ENCODE measurements around the gene PPP1R15B.
A peak's percentile ranks its signal among the peaks of the same experiment; 100 is the strongest.

PPP1R15B gene

GRCh38 chr1:204445860-204446412 is 34.3 kb upstream of the PPP1R15B start:
- in situ Hi-C loops (cut with MboI; ENCODE audit: low sequenced_read_pairs, unreplicated experiment): loop anchor here (5.0 kb wide), 1 partner anchor 56 kb away; no protein-coding TSS in a partner anchor
- peak; percentile 71 for DNase-seq (ENCODE audit: low spot score)
- peak; percentile 72 for TF ChIP-seq CTCF (IDR thresholded peaks at IDR 0.05; ENCODE audit: borderline replicate concordance, control extremely low read depth, extremely low read depth, insufficient read depth, missing control alignments)

GRCh38 chr1:204443871-204444581 is 32.4 kb upstream of the PPP1R15B start:
- DNase-seq (ENCODE audit: low spot score): no peak
- in situ Hi-C loops (cut with MboI; ENCODE audit: low sequenced_read_pairs, unreplicated experiment): no loop called here

GRCh38 chr1:204443260-204443619 is 31.6 kb upstream of the PPP1R15B start:
- in situ Hi-C loops (cut with MboI; ENCODE audit: low sequenced_read_pairs, unreplicated experiment): no loop called here
- no peak for TF ChIP-seq CTCF (IDR thresholded peaks at IDR 0.05; ENCODE audit: borderline replicate concordance, control extremely low read depth, extremely low read depth, insufficient read depth, missing control alignments)
- no peak for DNase-seq (ENCODE audit: low spot score)

More at GRCh38 chr1:204443871-204444581, 32.4 kb upstream of the PPP1R15B start:
- TF ChIP-seq CTCF (IDR thresholded peaks at IDR 0.05; ENCODE audit: borderline replicate concordance, control extremely low read depth, extremely low read depth, insufficient read depth, missing control alignments): no peak

GRCh38 chr1:204442376-204443259 is 31.0 kb upstream of the PPP1R15B start:
- in situ Hi-C loops (cut with MboI; ENCODE audit: low sequenced_read_pairs, unreplicated experiment): no loop called here
- TF ChIP-seq CTCF (IDR thresholded peaks at IDR 0.05; ENCODE audit: borderline replicate concordance, control extremely low read depth, extremely low read depth, insufficient read depth, missing control alignments): no peak
- DNase-seq (ENCODE audit: low spot score): no peak

- TF ChIP-seq CTCF (IDR thresholded peaks at IDR 0.05; ENCODE audit: borderline replicate concordance, control extremely low read depth, extremely low read depth, insufficient read depth, missing control alignments): no peak
- no peak for DNase-seq (ENCODE audit: low spot score)
- in situ Hi-C loops (cut with MboI; ENCODE audit: low sequenced_read_pairs, unreplicated experiment): no loop called here
Measured at GRCh38 chr1:204441558-204441957, 29.9 kb upstream of the PPP1R15B start.

- in situ Hi-C loops (cut with MboI; ENCODE audit: low sequenced_read_pairs, unreplicated experiment): loop anchor here (10.0 kb wide), 1 partner anchor 365 kb away; no protein-coding TSS in a partner anchor
- DNase-seq (ENCODE audit: low spot score): no peak
- no peak for TF ChIP-seq CTCF (IDR thresholded peaks at IDR 0.05; ENCODE audit: borderline replicate concordance, control extremely low read depth, extremely low read depth, insufficient read depth, missing control alignments)
Measured at GRCh38 chr1:204439621-204440375, 28.2 kb upstream of the PPP1R15B start.
